Left colon (tissue), 2 donors: ENCODE measurements around the gene LRRC51. TPM values are rescaled to one million over a fixed set of nuclear protein-coding genes. Genes with fewer than 3 reads are reported as not detected.

Source experiments
- ATAC-seq: fragments of 200-7000 bp; cut with Tn5 transposase; one replicate; pipeline ENCODE4 v1.9.1; 2020; ENCODE audit warnings: mild to moderate bottlenecking, moderate library complexity
- DNase-seq, 2 donors: peaks; one replicate each; pipeline ENCODE4 v3.0.0-alpha.2; 2020
- intact Hi-C, 2 donors: fragments of 100-400 bp; cut with DNase I in 1 of 2; cut with micrococcal nuclease in 1 of 2; formaldehyde crosslinking; loops; one replicate each; pipeline versions ENCODE4 v1.11.2 to v1.14.0; 2022; cut with DNase I, micrococcal nuclease
- long read RNA-seq: library from polyadenylated mRNA; unstranded; transcript quantifications from one replicate; pipeline ENCODE4 v2.0.0, GENCODE V29; 2021
- total RNA-seq, 2 donors: library from RNA; stranded (reverse); fragmentation: NEBNext Ultra II Directional; extraction: Animal tissue kit (Norgen Biotek cat#: 25700); gene quantifications; one replicate each; pipeline ENCODE4 v1.2.1, GENCODE V29; 2021
- donor health status: DM: no; HTN: no; CAD: no.
- donor health status: DM: yes; HTN: yes; CAD: no.

LRRC51 gene, protein sequence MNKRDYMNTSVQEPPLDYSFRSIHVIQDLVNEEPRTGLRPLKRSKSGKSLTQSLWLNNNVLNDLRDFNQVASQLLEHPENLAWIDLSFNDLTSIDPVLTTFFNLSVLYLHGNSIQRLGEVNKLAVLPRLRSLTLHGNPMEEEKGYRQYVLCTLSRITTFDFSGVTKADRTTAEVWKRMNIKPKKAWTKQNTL
- total RNA-seq = 10 to 100 TPM in 1 of 2 donors, 1 to 10 TPM in 1; 8.0 to 10.1 TPM
- long read RNA-seq, partial matches to known transcripts = 0 of 5 reads
- long read RNA-seq, other reads (novel, unspliced or antisense) = 0 of 5 reads

DNA sequence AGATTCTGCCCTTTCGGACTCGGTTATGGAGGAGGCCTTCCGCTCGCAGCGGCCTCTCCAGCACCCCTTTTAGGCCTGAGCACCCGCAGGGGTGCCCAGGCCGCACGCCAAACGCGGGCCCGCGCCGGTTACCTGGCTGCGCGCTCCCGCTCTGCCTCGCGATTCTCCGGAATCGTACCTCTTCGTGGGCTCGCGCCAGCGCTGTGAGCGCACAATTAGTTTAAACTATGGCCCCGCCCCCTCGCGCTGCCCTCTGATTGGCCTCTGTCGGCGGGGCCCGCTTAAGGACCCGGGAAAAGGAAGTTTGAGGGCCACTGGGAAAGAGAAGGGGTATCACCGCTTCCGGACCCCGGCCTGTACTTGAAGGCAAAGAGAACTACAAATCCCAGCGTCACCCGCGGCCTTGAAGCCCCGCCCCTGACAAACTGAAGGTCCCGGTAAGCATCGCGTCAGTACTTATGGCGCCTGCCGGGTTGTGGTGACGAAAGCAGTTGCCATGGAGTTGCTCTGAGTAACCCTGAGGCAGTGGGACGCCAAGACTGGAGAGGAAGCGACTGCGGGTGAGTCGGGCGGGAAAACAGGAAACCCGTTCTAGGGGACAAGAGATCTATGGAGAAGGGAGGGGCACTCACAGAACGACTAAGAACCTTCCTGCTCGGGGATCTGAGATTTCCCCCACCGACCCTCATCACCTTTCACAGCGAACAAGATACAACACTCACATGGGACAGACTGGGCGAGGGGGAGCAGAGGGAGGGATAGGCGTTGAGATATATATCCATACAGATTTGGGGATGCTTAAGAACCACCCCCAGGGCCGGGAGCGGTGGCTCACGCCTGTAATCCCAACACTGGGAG is at the start of gene LRRC51, which contains the start of gene NUMA1:
Gene LRRC51 (plus strand): TSS at position 525 of the 858 bp plus-strand sequence. CDS start 8,234 bp downstream, outside the sequence.
Gene NUMA1 (minus strand): TSS at position 217 of the 858 bp plus-strand sequence. CDS start 44,599 bp downstream, outside the sequence.
- intact Hi-C loops = loop anchor here in 1 of 2 donors (1.0 kb wide), 1 partner anchor 41 kb away; no protein-coding TSS in a partner anchor
- ATAC-seq (peak; percentile 84), DNase-seq (peak; percentile 99 to 100)

DNA sequence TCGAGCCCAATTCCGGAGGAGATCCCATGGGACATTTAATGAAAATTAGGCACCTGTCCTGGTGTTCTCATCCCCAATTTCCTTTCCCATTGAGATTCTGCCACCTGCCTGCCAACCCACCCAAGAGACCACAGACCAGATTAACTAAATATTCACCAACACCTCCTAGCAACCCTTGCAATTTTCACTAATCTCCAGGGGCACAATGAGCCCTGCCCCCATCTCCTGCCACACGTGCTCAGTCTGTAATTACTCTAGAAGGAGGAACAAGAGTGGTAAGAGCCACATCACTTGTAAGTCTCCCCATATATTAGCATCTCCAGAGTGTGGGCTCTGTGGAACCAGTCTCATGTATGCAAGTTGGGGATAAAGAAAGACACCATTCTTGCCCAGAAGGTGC is 44.0 kb upstream of the LRRC51 start:
- no peak for DNase-seq
- intact Hi-C loops = no loop called here
- no peak for ATAC-seq

DNA sequence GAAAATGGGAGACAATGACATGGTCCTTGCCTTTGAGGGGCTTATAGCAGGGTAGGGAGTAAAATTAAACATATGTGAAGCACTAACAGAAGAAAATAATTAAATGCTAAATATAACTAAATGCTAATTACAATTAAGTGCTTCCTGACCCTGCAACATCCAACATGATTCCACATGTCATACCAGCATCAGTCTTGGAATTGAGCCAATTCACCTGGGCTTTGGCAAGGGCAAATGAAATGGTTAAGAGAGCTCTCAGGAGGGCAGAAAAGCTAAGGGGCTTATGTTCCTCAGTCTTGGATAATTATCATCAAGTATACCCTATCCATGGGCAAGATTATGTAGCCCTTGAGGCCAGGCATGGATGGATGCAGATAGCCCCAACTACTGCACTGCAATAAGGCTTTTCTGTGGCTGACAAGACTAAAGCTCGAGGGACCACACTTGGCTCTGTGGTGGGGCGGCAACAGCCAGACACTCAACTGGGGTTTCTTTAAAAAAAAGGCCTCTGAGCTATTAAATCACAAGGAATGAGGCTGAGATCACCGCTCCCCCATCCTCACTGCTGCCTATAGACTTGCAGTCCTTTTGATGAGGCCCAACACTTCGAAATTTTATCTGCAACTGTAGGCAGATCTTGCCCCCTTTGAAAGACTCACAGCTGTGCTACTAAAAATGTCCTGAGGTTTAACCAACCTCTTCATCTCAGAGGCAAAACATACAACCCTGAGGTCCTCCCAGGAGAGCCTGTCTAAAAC is 42.9 kb upstream of the LRRC51 start:
- DNase-seq = no peak
- no peak for ATAC-seq
- intact Hi-C loops = no loop called here

DNA sequence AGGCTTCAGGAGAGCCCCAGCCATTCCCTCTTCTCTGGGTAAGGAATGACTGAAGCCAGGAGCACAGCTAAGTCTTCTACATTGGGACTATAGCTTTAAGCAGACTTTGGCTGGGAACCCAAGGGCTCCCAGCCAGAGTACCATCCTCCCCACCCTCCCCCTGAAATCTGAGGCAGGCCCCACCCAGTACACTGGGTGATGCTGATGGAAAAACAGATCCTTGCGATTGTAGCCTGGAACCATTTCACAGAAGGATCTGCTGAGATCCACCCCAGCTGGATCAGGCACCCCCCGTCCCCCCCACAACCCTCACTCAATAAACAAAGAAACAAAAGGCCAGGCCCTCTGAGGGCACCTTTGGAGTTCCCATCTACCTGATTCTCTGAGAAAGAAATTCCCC is 42.2 kb upstream of the LRRC51 start:
- peak; percentile 45 to 72 for DNase-seq
- peak; percentile 20 for ATAC-seq
- intact Hi-C loops = no loop called here

DNA sequence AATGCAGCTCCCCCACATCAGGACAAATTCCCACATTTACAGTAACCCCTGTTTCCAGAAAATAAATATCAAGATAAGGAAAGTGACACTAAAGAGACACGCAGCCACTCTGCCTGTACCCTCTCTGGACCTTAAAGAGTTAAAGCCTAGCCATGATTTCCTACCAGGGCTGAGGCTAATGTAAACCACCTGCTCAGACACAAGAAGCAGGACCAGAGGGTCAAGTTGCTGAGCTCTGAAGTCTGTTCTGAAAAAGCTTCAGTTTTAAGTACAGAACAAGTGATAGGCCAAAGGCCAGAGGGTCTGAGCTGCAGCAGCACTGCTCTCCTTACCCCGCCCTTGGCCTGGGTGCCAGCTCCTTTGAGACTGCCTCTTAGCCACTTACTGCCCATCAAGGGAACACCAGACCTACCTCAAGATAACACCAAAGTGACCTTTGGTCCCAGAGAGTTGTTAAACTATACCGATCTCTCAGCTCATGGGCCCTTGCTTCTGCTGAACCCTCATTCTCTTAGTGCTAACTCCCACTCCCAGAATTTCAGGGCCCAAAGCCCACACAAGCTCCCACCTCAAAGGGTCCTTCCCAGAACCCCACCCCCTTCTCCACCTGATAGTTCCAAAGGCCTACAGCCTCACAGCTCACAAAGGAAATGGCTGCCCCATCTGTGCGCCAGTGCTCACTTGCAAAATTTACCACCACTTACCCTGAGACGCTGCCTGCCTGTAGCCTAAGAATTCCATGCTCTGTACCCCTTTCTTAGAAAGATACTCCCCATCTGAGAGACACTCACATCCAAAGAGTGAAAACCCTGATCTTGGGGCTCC is 41.4 kb upstream of the LRRC51 start:
- intact Hi-C loops = loop anchor here in 1 of 2 donors (1.0 kb wide), 1 partner anchor 41 kb away; the partner anchor contains the start of genes LRRC51 and NUMA1
- ATAC-seq (peak; percentile 68), DNase-seq (peak; percentile 81 to 88)

DNA sequence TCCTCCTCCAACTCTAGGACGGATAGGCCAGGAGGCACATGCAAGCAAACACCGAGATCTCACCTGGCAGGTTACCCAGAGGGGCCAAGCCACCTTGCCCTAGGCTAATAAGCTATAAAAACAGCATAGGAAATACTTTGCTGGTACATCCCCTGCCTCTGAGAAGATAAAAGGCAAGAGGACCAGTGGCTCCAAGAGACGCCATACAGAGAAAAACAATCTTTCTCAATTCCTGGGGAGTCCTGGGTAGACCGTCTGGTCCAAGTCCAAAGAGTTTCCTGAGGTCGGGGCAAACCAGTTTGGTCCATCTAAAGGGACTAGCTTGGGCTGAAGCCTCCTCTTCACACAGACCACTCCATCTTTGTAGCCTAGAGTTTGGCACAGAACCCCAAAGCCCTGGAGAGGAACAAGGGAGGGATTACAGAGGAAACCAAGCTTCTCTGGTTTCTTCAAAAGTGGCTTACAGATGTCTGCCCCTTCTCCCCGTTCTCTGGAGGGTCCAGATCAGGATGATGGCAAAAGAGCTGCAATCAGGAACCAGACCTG is 40.7 kb upstream of the LRRC51 start:
- DNase-seq (peak in 1 of 2 donors; percentile 54), ATAC-seq (peak; percentile 37)
- intact Hi-C loops = loop anchor here in 1 of 2 donors (1.0 kb wide), 1 partner anchor 40 kb away; the partner anchor contains the start of genes LRRC51 and NUMA1

DNA sequence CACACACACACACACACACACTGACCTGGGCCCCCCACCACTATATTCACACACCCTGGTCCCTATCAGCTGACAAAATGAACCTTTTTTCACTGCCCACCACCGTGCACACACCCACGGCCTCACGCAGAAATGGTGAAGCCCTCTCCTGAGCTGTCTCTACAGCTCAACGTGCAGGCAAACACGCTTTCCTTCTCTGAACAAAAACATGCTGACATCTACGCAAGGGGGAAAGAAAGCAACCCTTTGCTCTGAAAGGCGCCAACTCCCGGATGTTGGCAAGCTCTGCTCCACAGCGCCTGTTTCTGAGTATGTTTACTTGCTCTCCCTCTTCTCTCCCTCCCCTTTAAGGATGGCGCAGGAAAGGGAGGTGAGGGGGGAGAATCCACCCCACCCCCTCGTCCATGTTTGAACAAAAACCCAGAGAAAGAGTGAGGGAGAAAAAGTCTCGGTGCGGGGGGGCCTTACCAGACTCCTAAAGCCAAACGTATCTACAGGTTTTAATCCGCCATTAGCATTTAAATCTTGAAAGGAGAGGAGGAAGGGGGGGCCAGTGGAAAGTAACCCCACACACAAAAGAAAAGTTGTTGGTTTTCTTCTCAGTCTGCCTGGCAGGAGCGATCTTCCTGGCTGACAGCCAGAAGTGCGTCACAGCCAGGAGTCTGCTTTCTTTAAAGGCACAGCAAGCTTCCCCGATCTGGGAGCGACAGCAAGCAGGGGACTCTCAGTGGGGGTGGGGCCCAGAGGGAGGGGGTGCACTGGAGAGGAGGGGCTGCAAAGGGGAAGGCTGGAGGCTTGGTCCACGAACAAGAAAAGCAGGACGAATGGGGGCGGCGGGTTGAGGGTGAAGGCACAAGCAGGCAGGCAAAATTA is 39.9 kb upstream of the LRRC51 start:
- ATAC-seq (peak; percentile 71), DNase-seq (peak; percentile 95 to 97)
- intact Hi-C loops = no loop called here

DNA sequence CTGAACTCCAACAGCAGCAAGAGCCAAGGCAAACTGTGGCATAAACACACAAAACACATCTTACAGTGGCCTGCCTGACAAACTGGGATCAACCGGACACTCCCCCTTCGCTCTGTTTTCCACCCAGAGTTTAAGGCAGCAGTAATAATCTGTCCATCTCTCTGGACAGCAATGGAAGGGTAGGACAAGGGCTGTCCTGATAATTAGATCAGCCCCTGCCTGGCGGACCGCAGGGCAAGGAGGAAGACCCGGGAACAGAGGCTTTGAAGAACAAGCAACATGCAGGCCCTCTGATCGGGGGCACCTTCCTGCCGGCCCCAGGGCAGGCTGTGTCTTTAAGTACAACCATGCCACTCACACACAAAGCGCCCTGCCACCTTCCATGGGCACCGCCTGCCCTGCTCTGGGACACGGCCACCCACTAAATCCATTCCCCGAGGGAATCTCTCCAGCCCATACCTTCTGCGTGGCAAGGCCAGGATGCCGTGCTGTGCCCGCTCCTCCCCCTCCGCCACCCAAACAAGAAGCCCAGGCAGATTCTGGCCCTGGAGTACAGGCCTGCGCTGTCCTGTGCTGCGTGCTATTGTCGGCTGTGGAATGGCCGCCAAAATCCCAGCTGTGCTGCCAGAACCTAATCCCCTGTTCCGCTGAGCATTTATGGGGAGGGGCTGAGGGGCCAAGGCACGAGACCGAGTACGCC is 39.1 kb upstream of the LRRC51 start:
- DNase-seq (peak; percentile 78 to 79), ATAC-seq (peak; percentile 51)
- intact Hi-C loops = no loop called here

DNA sequence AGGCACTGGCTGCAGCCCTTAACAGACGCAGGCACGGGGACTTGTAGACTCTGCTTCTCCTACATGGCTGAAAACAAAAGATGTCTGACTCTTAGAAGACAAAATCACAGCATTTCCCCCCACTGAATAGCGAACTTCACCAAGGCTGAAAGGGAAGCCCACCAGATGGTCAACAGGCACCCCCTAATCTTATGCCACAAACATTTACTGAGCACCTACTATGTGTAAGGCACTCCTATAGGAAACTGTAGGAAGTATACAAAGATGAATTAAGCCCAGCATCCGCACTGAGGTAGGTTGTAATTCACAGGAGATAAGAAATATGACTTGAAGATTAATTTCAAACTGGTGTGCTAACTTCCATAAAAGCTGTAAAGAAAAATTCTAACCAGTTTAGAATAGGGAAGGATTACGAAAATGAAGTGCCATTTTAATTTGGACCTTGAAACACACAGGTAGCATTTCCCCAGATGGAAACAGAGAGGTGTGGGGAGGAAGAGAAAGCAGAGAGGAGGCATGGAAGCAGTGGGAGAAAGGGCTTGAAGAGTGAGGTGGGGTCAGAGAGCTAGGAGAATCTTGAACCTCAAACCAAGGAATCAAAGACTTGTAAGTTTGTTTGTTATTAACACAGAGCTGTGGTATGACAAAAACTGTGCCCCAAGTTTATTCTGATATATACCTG is 38.4 kb upstream of the LRRC51 start:
- DNase-seq (no peak), ATAC-seq (peak; percentile 0)
- intact Hi-C loops = no loop called here

DNA sequence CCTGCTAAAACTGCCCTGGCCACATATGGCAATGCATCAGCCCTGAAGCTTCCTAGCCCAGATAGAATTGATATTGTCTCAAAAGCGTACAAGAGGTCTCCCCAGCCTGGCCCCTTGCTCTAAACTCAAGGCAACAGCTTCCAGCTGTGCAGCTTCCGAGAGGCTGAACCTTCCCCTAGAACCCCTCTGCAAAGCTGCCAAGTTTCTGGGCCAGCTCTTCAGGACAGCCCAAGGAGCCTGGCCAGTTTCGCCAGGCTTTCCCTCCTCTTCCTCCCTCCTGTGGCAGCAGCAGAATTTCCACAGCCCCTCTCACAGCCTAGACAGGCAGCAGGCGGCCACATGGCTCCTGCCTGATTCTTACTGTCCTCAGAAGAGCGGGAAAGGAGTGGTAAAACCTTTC is 34.8 kb upstream of the LRRC51 start:
- ATAC-seq (no peak), DNase-seq (no peak)
- intact Hi-C loops = no loop called here

DNA sequence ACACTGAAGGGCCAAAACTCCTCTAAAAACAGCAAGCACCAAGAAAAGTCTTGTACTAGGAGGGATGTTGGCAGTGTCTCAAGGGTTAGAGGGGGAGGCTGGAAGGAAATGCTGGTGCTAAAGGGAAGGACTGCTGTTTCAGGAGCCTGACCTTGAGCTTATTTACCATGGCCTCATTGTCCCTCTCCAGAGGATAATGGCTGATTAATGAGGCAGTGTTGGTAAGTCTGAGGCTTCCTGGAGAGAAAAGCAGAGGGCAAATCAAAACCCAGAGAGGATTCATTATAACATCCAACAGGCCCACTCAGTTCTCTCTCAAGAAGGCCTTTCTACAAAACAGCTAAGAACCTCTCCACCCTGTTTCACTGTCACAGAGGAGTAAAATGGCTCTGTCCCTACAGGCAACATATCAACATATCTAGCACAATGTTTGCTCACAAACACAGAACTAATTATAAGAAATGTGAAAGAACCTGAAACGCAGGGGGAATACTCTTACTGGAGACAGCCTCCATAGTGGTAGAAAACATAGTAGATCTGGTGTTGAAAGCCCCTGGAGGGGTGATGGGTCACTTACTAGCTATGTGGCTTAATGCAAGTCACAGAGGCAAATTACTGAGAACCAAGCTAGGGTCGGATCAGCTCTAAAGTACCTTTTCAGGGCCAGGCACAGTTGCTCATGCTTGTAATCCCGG is 31.7 kb upstream of the LRRC51 start:
- intact Hi-C loops = no loop called here
- ATAC-seq (no peak), DNase-seq (no peak)

DNA sequence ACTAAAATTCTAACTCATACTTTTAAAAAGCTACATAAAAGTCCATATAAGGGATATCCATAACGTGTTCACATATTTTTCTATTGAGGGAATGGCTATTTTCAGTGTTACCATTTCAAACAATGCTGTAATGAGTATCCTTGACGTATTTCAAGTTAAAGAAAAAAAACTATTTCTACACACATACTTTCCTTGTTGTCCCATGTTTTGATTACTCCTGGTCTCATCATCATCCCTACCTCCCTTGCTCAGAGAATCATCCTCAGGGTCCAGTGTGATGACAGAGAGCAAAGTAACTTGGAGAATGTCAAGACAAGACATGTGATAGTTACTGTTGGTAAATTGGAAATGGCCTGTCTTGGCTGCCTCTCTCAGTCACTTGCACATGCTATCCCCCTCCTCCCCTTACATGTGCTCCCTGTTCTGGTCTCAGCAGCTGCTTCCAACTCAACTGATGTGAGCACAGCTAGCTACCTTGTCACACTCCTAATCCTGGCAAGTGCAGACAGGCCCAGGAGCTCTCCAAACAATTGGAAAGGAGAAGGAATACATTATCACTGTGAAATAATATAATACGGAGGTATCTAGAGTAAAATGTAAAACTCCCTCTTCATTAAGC is 22.1 kb upstream of the LRRC51 start:
- intact Hi-C loops = no loop called here
- ATAC-seq = no peak
- no peak for DNase-seq

DNA sequence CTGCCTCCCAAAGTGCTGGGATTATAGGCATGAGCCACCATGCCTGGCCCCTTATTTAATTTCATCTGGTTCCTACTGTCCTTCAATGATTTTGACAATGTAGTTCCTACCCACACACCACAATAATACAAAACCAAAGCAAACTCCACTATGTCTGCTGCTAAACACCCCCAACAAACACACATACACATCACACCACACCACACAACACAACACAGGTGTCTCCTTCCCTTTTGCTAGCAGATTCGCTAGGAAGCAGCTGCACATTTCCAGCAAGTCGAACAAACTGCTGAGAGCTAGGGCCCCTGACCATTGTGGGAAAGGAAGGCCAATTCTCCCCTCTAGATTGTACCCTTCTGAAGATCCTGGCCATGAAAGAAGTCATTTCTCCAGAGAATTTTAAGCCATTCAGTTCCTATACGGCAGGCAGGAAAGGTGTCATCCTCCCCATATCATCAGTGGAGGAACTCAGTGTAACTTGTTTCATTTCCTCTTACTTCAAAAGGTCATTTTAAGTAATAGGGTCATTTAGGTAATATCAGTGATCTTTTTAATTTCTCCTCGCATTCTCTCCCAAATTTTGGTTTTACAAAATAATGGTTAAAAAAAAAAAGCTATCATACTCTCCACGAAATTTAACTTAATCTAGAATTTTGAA is 18.8 kb upstream of the LRRC51 start:
- intact Hi-C loops = no loop called here
- no peak for ATAC-seq
- no peak for DNase-seq

DNA sequence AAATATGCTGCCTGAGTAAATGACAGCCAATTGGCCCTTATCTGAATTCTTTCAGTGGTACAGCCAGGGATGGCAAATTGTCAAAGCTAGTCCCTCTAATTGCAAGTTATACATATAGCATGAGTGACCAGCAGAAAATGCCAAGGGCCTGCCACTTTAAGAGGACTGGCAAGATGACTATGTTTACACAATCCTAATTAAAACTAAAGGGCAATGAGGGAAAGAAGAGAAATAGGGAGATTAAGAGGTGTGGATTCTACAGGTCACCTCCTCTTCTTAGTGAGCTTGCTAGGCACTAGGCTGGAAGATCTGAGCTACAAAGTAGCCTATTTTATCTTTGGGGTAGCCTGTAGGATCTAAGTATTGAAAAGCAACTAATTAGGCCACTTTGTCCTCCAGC is 13.8 kb upstream of the LRRC51 start:
- intact Hi-C loops = no loop called here
- DNase-seq = no peak
- ATAC-seq = peak; percentile 77
